BE2C (cell line): ENCODE measurements around the gene APBA1.

ENCODE experiments used
- DNase-seq: peaks from one replicate; pipeline ENCODE4 v3.0.0-alpha.2; 2020
- H3K27me3 ChIP-seq: fragments of 250-450 bp; sonication (Bioruptor Pico); 2 replicates; pipeline ENCODE4 v1.5.1; 2020; ENCODE audit warnings: mild to moderate bottlenecking
- H3K36me3 ChIP-seq: fragments of 250-450 bp; sonication (Bioruptor Pico); 2 replicates; pipeline ENCODE4 v1.5.1; 2020; ENCODE audit warnings: mild to moderate bottlenecking
- H3K4me1 ChIP-seq: fragments of 250-450 bp; sonication (Bioruptor Pico); 2 replicates; pipeline ENCODE4 v1.5.1; 2020
- H3K4me3 ChIP-seq: 2 replicates; pipeline ENCODE4 v1.5.1; 2011; ENCODE audit warnings: low read depth, low read length
- H3K9me3 ChIP-seq: fragments of 250-450 bp; sonication (Bioruptor Pico); 2 replicates; pipeline ENCODE4 v1.5.1; 2020
- CTCF ChIP-seq: IDR thresholded peaks from 2 replicates; pipeline ENCODE4 v1.5.1; 2012; ENCODE audit warnings: mild to moderate bottlenecking, low read depth, low read length

Gene APBA1

DNA sequence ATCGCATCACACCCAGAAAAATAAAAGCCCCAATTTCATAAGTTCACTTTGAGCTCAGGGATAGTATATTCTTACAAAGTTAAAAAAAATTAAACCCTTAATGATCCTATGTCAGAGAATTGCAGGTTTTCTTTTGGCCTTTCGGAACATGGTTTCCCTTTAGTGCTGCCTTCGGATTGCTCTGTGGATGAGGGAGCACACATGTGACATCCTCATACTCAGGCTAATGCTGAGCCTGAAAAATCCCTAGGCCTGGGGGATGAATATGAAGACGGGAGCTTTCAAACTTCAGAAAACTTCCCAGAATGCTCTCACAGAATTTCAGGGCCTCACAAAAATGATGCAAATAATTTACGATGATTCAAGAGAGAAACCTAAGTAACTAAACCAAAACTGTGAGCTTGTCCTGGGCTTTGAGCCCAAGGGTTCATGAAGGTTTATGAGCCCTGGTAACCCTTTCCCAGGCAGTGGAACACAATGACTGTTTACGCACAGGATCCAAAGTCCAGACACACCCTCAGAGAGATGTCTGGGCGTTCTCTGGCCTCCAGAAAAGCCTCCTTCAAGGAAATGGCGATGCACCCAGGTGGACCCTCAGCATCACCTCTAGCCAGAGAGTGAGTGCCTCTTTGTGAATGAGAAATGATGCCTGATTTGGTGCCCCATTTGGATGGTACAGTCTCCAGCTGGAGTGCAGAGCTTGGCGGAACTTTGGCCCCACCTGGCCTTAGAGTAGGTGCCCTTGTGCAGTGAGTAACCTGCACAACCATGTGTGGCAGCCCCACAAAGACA lies 201.8 kb downstream of the APBA1 start:
- H3K9me3 ChIP-seq, result no peaks in the 10 kb centered on the region
- no peak overlapping the region for H3K4me3 ChIP-seq
- DNase-seq, result no peak
- peaks cover 8% of the 10 kb centered on the region for H3K4me1 ChIP-seq
- no peak for TF ChIP-seq CTCF
- peaks cover 19% of the 10 kb centered on the region; the same call in 1 of the 2 replicates for H3K36me3 ChIP-seq
- H3K27me3 ChIP-seq, result no peaks in the 10 kb centered on the region

DNA sequence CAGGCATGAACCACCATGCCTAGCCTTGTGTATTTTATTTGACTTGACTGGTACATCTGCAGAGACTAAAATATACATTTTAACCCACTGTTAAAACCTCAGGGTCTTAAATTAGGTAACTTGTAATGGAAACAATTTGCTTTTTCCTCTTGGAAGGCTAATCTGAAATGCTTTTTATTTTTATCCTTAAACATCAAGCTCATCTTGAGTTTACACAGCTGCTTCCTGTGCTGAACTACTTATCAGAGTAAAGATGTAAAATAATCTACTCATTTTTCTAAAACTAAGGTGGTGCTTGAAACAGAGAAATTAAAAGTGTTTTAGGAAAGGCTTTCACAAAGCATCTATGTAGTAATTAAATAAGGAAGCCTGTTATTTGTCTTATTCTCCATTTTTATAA lies 203.0 kb downstream of the APBA1 start:
- DNase-seq, result no peak
- Histone ChIP-seq H3K9me3 (no peaks in the 10 kb centered on the region), H3K4me3 (no peak overlapping the region), H3K4me1 (peaks cover 11% of the 10 kb centered on the region), H3K27me3 (no peaks in the 10 kb centered on the region), H3K36me3 (peaks cover 19% of the 10 kb centered on the region)
- TF ChIP-seq CTCF, result no peak

DNA sequence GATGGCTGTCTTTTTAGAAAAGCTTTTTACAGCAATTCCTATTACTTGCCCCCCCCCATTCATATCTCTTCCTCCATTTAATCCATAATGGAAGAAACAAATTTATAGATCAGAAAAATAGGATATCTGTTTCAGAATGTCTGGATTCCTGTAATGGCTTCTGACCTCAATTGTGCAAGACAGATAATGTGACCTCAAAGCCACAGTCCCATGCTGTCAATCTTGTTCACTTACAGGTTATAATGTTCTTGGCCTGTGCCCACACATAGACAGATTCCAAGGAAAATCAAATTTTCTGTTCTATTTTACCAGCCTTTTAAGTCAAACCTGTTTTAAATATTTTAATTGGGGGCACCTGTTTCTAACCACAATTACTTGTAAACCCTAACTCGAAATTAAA lies 203.8 kb downstream of the APBA1 start:
- DNase-seq, result no peak

GRCh38 chr9:69466151-69466550 lies 206.0 kb downstream of the APBA1 start:
- Histone ChIP-seq H3K27me3 (no peaks in the 10 kb centered on the region), H3K4me3 (no peak overlapping the region), H3K9me3 (no peaks in the 10 kb centered on the region), H3K4me1 (peaks cover 7% of the 10 kb centered on the region), H3K36me3 (peaks cover 28% of the 10 kb centered on the region)
- no peak for DNase-seq
- TF ChIP-seq CTCF, result no peak

More for the DNA sequence above, 203.8 kb downstream of the APBA1 start:
- peaks cover 15% of the 10 kb centered on the region for H3K4me1 ChIP-seq
- no peak overlapping the region for H3K4me3 ChIP-seq
- no peaks in the 10 kb centered on the region for H3K9me3 ChIP-seq
- no peak for TF ChIP-seq CTCF
- no peaks in the 10 kb centered on the region for H3K27me3 ChIP-seq
- H3K36me3 ChIP-seq, result peaks cover 19% of the 10 kb centered on the region

- peaks cover 7% of the 10 kb centered on the region for H3K4me1 ChIP-seq
- TF ChIP-seq CTCF, result no peak
- H3K9me3 ChIP-seq, result no peaks in the 10 kb centered on the region
- no peaks in the 10 kb centered on the region for H3K27me3 ChIP-seq
- no peak for DNase-seq
- peaks cover 29% of the 10 kb centered on the region for H3K36me3 ChIP-seq
- H3K4me3 ChIP-seq, result no peak overlapping the region
Measured at GRCh38 chr9:69465473-69465872, 206.7 kb downstream of the APBA1 start.

DNA sequence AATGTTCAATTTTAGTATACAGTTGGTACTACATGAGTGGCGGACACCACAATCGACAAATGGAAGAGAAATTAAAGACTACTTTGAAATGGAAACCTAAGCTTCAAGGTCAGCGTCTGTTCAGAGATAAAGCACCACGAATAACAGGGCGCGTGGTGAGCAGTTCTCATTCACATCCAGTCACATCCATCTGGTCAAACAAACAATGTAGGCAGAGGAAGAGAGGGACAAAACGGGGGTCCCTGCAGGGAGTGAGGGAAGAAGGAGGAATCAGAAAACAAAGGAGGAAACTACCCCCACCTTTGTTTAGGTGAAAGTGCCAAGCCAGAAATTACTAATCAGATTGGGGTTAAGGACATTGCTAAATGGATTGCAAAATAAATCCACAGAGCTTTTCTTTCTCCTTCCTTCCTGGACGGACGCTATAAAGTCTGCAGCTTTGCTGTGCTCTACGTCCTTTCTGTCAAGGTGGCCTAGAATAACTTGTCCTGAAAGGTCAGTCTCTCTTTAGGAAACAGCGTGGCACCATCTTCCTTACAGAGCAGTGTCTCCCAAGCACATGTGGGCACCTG lies 208.6 kb downstream of the APBA1 start:
- no peak for TF ChIP-seq CTCF
- no peaks in the 10 kb centered on the region for H3K9me3 ChIP-seq
- no peak for DNase-seq
- peaks cover 7% of the 10 kb centered on the region for H3K4me1 ChIP-seq
- H3K27me3 ChIP-seq, result no peaks in the 10 kb centered on the region
- H3K4me3 ChIP-seq, result no peak overlapping the region
- peaks cover 31% of the 10 kb centered on the region for H3K36me3 ChIP-seq
